GM19455 (cell line): ENCODE results near the gene UCHL5.
"Not testable (repeated sequence)": the region's sequence is repeated elsewhere in the genome, so short reads cannot be mapped to it uniquely, and the experiment has no call there.

Experiments used
- ATAC-seq: cut with Tn5 transposase; IDR thresholded peaks from one replicate; pipeline ENCODE4 v1.9.1; 2021; ENCODE audit not compliant: unreplicated experiment

The UCHL5 gene

DNA sequence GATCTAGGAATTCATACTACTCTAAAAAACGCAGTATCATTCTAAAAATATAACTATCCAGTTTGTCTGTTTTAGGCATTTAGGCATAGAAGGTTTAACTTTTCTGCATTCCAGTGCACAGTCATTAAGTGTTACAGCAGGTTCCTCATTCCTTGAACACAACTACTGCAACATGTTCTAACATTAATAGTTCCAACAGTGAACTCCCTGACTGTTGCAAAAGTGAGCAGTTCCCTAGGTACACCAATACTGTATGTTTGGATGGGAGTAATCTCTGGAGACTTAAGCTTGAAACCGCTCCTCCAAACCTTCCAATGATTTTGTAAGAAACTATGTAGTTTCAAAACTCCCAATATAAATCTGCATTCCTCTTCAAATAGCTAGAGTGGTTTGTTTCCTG, 46.2 kb downstream of the UCHL5 start:
- no peak for ATAC-seq

GRCh38 chr1:193011406-193011805, 47.8 kb downstream of the UCHL5 start:
- no peak for ATAC-seq

DNA sequence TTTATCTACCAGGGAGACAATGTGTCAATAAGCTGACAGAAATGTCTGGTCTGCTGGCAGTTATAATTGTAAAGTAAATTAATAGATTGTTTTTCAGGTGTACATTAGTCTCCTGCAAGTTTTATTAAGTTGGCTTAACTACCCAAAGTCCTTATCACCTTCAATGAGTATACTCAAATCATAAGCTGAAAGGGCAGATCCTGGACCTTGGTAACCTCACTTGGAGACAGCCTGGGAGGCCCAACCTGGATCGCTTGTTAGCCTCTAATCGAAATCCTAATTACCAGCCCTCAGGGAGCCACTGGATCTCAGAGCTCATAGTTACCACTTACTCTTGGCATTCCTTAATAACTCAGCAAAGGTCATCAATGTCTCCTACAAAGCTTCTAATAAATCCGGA, 49.7 kb downstream of the UCHL5 start:
- ATAC-seq, result no peak

GRCh38 chr1:193005785-193006184, 53.4 kb downstream of the UCHL5 start:
- ATAC-seq, result no peak

GRCh38 chr1:192998536-192998935, 60.6 kb downstream of the UCHL5 start:
- ATAC-seq, result no peak

GRCh38 chr1:192994141-192994540, 65.0 kb downstream of the UCHL5 start:
- no peak for ATAC-seq

DNA sequence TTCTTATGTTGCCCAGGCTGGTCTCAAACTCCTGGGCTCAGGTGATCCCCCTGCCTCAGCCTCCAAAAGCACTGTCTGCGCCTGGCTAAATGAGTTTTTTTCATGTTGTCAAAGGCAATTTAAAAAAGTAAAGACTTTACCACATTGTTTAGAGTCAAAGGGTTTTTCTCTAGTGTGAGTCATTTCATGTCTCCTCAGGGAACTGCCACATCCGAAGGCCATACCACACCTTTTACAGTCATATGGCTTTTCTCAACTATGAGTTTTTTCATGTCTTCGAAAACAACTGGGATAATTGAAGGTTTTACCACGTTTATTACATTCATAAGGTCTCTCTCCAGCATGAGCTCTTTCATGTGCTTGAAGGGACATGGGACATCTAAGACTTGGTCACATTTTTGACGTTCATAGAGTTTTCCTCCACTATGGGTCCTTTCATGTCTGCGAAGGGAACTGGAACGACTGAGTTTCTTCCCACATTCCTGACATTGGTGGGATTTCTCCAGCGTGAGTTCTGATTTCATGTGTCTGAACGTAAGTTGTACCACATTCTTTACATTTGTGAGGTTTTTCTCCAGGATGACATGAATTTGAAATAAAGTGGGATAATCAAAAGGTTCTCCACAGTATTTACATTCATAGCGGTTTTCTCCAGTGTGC, 65.6 kb downstream of the UCHL5 start:
- no peak for ATAC-seq

- not testable (repeated sequence) for ATAC-seq
These were observed 72.3 kb downstream of the UCHL5 start for GRCh38 chr1:192986748-192987334.

GRCh38 chr1:192986110-192986747, 72.9 kb downstream of the UCHL5 start:
- ATAC-seq, result no peak

DNA sequence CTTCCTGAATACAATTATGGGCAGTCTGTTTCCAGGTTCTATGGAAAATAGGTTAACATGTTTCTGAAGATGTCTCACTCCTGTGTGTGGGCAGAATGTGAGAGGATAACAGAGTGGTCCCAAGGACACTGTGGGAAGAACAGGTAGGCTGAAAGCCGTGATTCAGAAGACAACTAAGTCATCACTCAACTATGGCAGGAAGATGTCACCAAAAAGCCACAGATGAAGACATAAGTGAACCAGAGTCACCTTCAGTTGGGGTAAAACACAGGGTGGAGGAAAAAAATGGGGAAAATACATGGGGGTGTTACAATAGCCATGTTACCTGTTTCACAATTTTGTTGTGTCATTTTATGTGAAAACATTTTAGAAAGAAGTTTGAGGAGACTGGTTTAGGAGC, 75.1 kb downstream of the UCHL5 start:
- peak; percentile 49 for ATAC-seq

DNA sequence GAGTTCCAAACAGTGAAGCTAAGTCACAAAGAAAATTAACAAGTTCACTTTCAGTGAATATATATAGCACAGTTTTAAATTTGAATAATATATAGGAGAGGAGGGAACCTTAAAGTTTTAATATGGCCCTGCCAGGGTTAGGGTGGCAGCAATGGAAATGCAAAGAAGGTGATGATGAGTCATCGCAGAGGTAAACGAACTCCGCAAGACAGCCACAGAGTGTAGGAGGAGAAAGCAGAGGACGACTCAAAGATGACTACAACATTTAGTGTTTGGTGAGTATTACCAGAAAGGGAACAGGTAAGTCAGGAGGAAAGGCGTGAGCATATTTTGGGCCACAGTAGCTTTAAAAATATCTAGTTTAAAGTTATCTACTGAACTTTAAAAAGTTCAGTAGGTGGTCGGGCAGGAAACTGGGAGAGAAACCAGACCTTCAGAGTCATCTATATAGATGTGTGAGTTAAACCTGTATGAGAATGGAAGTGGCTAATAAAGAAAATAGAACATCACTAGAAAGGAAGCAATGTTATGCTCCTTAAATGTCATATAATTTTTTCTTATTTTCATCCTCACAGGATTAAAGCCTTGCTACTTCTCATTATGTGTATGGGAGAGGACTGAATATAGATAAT, 75.7 kb downstream of the UCHL5 start:
- peak; percentile 91 for ATAC-seq

DNA sequence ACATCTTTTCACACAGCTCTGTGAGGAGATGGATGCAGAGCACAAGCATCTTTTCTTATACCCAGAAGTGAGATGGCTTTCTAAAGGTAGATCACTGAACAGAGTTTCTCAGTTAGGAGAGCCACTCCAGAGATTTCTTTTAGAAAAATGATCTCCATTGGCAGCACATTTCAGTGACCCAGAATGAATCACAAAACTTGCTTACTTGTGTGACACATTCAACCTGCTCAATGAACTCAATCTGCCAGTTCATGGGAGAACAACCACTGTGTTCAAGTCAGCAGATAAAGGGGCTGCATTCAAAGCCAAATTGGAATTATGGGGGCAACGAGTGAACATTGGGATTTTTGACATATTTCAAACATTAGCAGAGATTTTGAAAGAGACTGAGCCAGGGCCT, 78.3 kb downstream of the UCHL5 start:
- ATAC-seq, result no peak

DNA sequence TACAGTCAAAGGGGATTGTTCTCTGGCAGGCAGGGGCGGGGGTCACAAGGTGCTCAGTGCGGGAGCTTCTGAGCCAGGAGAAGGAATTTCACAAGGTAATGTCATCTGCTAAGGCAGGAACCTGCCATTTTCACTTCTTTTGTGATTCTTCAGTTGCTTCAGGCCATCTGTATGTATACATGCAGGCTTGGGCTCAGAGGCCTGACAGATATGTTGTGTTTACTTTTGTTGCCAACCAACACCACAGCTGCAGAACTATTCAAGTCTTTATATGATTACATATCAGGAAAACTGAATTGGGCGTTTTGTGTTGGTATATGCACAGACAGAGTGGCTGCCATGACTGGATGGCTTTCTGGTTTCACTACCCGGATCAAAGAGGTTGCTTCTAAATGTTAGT, 78.8 kb downstream of the UCHL5 start:
- not testable (repeated sequence) for ATAC-seq

GRCh38 chr1:192979542-192979941, 79.6 kb downstream of the UCHL5 start:
- ATAC-seq, result no peak

DNA sequence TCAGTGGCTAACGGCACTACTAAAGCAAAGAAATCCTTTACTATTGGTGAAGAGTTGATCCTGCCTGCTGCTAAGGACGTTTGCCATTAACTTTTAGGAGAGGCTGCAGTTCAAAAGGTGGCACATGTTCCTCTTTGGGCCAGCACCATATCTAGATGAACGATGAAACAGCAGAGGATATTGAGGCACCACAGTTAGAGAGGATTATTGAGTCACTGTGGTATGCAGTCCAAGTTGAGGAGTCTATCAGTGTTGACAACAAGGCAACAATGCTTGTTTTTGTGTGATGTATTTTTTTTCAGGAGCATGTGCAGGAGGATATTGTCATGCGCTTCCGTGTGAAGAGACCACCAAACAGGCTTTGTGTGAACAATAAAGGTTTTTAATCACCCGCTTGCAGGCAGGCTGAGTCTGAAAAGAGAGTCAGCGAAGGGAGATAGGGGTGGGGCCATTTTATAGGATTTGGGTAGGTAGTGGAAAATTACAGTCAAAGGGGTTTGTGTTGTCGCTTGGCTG, 80.9 kb downstream of the UCHL5 start:
- no peak for ATAC-seq

GRCh38 chr1:192977089-192977706, 82.0 kb downstream of the UCHL5 start:
- ATAC-seq, result no peak

- no peak for ATAC-seq
These were observed 82.6 kb downstream of the UCHL5 start for GRCh38 chr1:192976576-192976975.

DNA sequence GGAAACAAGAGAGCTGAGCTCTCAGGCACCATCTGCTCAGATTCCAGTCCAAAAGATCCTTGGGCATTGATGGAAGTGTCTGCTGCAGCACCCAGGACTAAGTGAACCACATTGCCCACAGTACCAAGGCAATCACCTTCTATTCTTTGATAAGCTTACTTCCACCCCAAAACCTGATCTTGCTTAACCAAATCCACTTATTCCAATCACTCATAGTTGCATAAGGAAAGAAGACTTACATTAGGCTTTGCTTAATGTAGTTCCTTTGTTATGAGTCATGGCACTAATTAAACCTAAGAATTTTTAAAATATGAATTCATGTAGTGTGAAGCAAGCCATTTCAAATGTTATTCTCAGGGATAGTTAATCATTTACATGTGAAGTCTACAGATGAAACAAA, 84.5 kb downstream of the UCHL5 start:
- no peak for ATAC-seq

- no peak for ATAC-seq
These were observed 85.2 kb downstream of the UCHL5 start for GRCh38 chr1:192973988-192974387.

- no peak for ATAC-seq
These were observed 86.0 kb downstream of the UCHL5 start for GRCh38 chr1:192973202-192973601.

DNA sequence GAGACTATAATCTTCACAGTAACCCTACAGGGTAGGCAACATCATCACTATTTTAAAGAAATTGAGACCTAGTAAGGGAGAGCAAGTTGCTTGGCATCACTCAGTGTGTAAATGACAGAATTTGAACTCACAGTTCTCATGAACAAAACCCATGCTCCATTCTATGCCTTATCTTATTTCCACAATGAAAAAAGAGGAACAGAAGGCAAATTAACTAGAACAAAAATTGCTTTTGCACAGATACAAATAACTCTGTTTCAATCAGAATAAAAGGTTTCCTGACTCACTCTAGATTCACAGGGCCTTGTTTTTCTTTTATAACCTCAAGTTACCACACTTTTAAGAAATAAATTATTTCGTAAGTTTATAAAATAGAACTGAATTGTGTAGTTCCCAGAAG, 90.1 kb downstream of the UCHL5 start:
- ATAC-seq, result no peak
